ENCODE results near the gene GPC3.

DNA sequence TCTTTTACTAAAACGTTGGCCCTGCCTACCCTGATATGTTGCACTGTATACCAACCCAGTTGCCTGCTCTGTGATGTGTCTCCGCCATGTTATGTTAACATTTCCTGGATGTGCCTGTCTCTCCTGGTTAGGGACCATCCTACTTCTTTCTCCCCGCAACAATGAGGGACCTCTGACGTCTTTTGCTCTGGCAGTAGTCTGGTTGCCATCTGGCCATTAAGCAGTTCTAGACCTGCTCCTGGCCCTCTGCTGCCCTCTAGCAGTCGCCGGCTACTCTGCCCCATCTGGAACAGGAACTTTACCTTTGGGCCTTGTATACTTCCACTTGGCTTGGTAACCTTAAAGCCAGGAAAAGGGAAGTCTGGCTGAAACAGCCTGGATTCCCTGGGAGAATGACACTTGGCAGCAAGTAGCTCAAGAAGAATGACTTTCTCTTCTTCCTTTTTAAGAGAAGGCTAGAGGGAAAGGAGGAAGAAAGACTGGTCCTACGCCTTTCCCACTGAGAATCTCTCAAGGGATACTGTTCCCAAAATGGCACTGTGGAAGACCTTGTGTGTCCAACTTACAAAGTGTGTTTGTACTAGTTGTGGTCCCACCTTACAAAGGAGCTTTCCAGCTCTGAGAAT is 63.5 kb downstream of the GPC3 start:
- TF ChIP-seq, protein P1, sequence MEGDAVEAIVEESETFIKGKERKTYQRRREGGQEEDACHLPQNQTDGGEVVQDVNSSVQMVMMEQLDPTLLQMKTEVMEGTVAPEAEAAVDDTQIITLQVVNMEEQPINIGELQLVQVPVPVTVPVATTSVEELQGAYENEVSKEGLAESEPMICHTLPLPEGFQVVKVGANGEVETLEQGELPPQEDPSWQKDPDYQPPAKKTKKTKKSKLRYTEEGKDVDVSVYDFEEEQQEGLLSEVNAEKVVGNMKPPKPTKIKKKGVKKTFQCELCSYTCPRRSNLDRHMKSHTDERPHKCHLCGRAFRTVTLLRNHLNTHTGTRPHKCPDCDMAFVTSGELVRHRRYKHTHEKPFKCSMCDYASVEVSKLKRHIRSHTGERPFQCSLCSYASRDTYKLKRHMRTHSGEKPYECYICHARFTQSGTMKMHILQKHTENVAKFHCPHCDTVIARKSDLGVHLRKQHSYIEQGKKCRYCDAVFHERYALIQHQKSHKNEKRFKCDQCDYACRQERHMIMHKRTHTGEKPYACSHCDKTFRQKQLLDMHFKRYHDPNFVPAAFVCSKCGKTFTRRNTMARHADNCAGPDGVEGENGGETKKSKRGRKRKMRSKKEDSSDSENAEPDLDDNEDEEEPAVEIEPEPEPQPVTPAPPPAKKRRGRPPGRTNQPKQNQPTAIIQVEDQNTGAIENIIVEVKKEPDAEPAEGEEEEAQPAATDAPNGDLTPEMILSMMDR (conservative IDR thresholded peaks at IDR 0.05): peak; percentile 64
- TF ChIP-seq ZFX (IDR thresholded peaks at IDR 0.05): no peak

Measured in C4-2B (cell line).